Chondrocyte (in vitro differentiated cells): Measurements from ENCODE around the gene MAML2. TPM values are rescaled to one million over a fixed set of nuclear protein-coding genes. Genes with fewer than 3 reads are reported as not detected.

Source experiments
- DNase-seq: peaks from one replicate; pipeline ENCODE4 v3.0.0; 2021; ENCODE audit warnings: mixed read lengths, low spot score
- H3K27ac Mint-ChIP-seq: one replicate; pipeline ENCODE4 v1.8.0; 2021; ENCODE audit warnings: mild to moderate bottlenecking, moderate library complexity, mixed read lengths; ENCODE audit not compliant: unreplicated experiment
- H3K27me3 Mint-ChIP-seq: 2 replicates; pipeline ENCODE4 v1.8.0; 2021; ENCODE audit warnings: low read depth, mixed read lengths
- H3K36me3 Mint-ChIP-seq: 2 replicates; pipeline ENCODE4 v1.8.0; 2021; ENCODE audit warnings: low read depth, mixed read lengths
- H3K4me1 Mint-ChIP-seq: 2 replicates; pipeline ENCODE4 v1.8.0; 2021; ENCODE audit warnings: low read depth, mild to moderate bottlenecking, mixed read lengths
- H3K4me3 Mint-ChIP-seq: one replicate; pipeline ENCODE4 v1.8.0; 2021; ENCODE audit warnings: mild to moderate bottlenecking, moderate library complexity, mixed read lengths; ENCODE audit not compliant: unreplicated experiment
- H3K9me3 Mint-ChIP-seq: 2 replicates; pipeline ENCODE4 v1.8.0; 2021; ENCODE audit warnings: low read depth, mixed read lengths
- total RNA-seq: library from RNA; stranded (reverse); gene quantifications from 3 replicates; pipeline ENCODE4 v1.2.1, GENCODE V29; 2021
- TF ChIP-seq, protein P1 (sequence below): fragments of 200-600 bp; sonication (generic); IDR thresholded peaks from 2 replicates; pipeline ENCODE4 v1.5.0; 2021; ENCODE audit warnings: antibody characterized with exemption, mild to moderate bottlenecking, moderate library complexity

Gene MAML2
- total RNA-seq, 1 donor from 2014 or later = 19.0 TPM

DNA sequence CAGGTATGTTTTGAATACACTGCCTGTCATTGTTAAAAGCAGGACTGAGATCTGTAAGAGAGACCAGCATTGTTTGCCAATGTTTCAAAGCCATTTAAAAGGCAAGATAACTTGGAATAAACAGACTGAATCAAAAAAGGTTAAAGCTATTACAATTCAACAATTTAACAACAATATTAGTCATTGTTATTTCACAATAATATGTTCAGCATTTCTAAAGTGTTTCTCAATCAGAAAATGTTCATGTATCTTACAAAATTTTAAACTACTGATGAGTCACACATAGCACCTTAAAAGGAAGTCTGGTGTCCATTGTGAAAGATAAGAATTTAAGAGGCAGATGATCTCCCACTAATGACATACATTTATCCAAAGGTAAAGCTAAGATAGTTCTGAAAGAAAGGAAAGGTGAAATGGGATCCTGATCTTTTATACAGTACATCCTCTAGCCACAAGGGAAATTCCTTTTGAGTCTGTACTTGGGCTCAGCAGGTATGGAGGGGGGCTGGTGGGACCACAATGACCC, 79.7 kb downstream of the MAML2 start:
- TF ChIP-seq, protein P1, sequence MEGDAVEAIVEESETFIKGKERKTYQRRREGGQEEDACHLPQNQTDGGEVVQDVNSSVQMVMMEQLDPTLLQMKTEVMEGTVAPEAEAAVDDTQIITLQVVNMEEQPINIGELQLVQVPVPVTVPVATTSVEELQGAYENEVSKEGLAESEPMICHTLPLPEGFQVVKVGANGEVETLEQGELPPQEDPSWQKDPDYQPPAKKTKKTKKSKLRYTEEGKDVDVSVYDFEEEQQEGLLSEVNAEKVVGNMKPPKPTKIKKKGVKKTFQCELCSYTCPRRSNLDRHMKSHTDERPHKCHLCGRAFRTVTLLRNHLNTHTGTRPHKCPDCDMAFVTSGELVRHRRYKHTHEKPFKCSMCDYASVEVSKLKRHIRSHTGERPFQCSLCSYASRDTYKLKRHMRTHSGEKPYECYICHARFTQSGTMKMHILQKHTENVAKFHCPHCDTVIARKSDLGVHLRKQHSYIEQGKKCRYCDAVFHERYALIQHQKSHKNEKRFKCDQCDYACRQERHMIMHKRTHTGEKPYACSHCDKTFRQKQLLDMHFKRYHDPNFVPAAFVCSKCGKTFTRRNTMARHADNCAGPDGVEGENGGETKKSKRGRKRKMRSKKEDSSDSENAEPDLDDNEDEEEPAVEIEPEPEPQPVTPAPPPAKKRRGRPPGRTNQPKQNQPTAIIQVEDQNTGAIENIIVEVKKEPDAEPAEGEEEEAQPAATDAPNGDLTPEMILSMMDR = no peak
- no peaks in the 10 kb centered on the region for H3K27me3 Mint-ChIP-seq
- no peaks in the 10 kb centered on the region for H3K36me3 Mint-ChIP-seq
- no peak for DNase-seq
- H3K9me3 Mint-ChIP-seq = no peaks in the 10 kb centered on the region
- H3K27ac Mint-ChIP-seq = peak overlapping the region; percentile 5
- no peak overlapping the region for H3K4me3 Mint-ChIP-seq
- H3K4me1 Mint-ChIP-seq = peaks cover 71% of the 10 kb centered on the region

DNA sequence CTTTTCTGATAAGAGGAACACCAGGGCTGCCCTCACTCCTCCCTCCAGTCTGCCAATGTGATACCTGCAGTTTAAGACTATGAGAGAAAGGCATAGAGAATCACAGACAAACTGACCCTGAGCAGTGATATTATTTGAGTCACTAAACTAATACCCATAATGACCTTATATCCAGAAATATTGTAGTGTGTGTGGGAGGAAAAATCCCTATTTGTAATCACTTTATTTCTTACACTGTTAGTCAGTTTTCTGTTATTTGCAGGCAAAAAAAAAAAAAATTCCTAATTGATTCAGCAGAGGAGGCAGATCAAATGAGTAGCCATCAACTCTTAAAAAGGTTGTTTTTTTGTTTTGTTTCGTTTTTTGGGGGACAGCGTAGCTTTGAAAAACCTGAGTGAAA, 82.5 kb downstream of the MAML2 start:
- Mint-ChIP-seq H3K27ac (no peak overlapping the region), H3K27me3 (no peaks in the 10 kb centered on the region), H3K4me1 (peaks cover 79% of the 10 kb centered on the region), H3K36me3 (peaks cover 2% of the 10 kb centered on the region), H3K9me3 (no peaks in the 10 kb centered on the region), H3K4me3 (no peak overlapping the region)
- TF ChIP-seq, protein P1 = no peak
- DNase-seq = no peak

DNA sequence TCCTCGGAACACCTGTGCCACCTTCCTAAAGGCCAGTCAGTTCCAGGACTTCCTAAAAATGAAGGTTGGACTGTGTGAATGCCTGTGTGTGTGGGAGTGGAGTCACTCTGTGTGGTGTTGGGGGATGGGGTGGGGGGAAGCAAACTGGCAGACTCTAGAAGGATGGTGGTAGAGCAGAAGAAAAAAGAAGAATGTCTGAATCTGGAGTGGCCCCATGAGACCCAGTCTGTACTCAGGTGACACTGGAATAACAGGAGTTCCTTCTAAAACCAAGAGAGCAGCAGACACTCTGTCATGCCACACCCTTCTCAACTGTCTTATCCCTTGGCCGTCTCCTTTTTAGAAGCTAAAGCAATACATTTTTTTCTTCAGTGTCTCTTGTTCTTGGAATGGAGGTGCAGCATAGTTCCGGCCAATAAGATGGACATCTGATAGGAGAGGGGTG, 82.9 kb downstream of the MAML2 start:
- H3K27me3 Mint-ChIP-seq = no peaks in the 10 kb centered on the region
- TF ChIP-seq, protein P1 = no peak
- peaks cover 2% of the 10 kb centered on the region for H3K36me3 Mint-ChIP-seq
- DNase-seq = no peak
- H3K4me1 Mint-ChIP-seq = peaks cover 79% of the 10 kb centered on the region
- no peak overlapping the region for H3K27ac Mint-ChIP-seq
- no peaks in the 10 kb centered on the region for H3K9me3 Mint-ChIP-seq
- no peak overlapping the region for H3K4me3 Mint-ChIP-seq

DNA sequence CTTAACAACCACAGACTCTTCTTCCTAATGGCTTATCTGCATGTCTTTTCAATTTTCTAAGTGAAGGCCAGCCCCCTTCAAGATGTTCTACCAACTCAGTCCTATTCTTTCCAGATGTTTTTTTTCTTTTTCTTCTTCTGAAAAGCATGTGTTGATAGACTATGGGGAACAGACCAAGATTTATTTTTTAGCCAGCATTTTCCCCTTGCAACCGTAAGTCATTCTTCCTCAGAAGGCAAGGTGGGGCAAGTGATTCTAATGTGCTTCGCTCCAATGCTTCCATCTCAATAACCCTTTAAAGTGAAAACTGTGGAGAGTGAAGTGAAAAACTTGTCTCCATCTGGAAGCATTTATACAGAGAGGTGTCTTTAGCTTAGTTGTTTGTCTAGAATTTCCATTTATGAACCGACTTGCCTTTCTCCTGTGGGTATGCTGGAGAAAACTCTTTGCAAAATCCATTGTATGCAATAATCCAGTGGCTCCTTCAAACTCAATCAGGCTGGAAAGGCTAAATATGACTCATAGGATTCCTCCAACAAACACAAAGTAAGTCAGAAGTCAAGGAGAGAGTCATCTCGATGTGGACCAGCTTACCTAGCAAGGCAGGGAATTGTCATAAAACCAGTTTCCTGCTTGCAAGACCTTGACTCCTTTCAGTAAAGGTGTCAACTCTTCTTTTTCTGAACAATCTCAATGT, 83.7 kb downstream of the MAML2 start:
- H3K27me3 Mint-ChIP-seq = no peaks in the 10 kb centered on the region
- peaks cover 78% of the 10 kb centered on the region for H3K4me1 Mint-ChIP-seq
- H3K9me3 Mint-ChIP-seq = no peaks in the 10 kb centered on the region
- no peak for DNase-seq
- H3K4me3 Mint-ChIP-seq = no peak overlapping the region
- TF ChIP-seq, protein P1 = no peak
- H3K36me3 Mint-ChIP-seq = peaks cover 2% of the 10 kb centered on the region
- no peak overlapping the region for H3K27ac Mint-ChIP-seq

DNA sequence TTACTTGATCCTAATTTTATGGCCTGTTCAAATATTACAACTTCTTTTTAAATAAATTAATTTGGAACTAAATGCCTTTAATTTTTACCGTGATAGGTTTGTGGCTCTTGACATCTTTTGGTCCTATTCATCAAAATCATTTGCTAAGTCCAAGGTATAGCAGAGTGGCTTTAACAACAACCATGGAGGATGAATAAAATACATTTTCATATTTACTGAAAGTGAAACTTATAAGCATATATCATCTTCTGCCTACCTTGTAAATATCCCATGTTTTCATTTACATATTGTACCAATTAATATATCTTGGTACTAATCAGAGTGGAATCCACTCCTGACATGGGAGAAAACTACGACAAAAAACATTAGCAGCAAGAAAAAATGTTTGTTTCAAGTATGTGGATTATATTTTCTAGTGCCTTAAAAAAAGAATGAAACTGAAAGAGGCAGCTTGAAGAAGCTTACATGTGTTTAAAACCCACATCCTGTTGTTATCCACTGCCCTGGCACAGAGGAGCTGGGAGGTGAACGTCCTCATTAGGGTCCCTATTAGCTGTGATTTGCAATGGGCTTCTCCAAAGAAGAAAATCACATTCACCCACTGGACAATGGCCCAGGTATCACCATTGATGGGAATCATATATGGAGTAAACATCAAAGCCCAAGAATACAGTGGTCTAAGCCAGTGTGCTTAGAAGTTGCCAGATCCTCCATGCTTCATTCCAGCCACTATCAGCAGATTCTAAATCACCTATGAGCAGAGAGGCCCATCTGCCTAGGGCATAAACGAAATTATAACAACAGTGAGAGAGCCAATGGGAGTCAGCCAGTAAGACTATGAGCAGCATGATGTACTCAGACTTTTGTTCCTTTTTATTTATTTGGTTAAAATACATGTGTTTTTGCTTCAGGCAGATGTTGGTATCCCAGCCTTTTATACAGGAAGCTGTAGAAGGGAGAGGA, 84.7 kb downstream of the MAML2 start:
- no peak for DNase-seq
- Mint-ChIP-seq H3K36me3 (peaks cover 2% of the 10 kb centered on the region), H3K27me3 (no peaks in the 10 kb centered on the region), H3K9me3 (no peaks in the 10 kb centered on the region), H3K4me3 (no peak overlapping the region), H3K4me1 (peaks cover 77% of the 10 kb centered on the region), H3K27ac (peak overlapping the region; percentile 34)
- TF ChIP-seq, protein P1 = no peak
